Neural crest cell (in vitro differentiated cells): ENCODE data around the gene SCD5. TPM values are rescaled to one million over a fixed set of nuclear protein-coding genes. Genes with fewer than 3 reads are reported as not detected.

ENCODE experiments used
- DNase-seq: peaks from one replicate; pipeline ENCODE4 v3.0.0; 2021; ENCODE audit warnings: low read depth, mixed read lengths, low spot score
- H3K27ac Mint-ChIP-seq: one replicate; pipeline ENCODE4 v1.8.0; 2021; ENCODE audit warnings: mild to moderate bottlenecking, mixed read lengths; ENCODE audit not compliant: unreplicated experiment
- H3K27me3 Mint-ChIP-seq: 2 replicates; pipeline ENCODE4 v1.8.0; 2021; ENCODE audit warnings: low read depth, mild to moderate bottlenecking, mixed read lengths
- H3K36me3 Mint-ChIP-seq: 2 replicates; pipeline ENCODE4 v1.8.0; 2021; ENCODE audit warnings: low read depth, mild to moderate bottlenecking, mixed read lengths
- H3K4me1 Mint-ChIP-seq: 2 replicates; pipeline ENCODE4 v1.8.0; 2021; ENCODE audit warnings: mixed read lengths
- H3K4me3 Mint-ChIP-seq: one replicate; pipeline ENCODE4 v1.8.0; 2021; ENCODE audit warnings: mild to moderate bottlenecking, mixed read lengths
- H3K9me3 Mint-ChIP-seq: 2 replicates; pipeline ENCODE4 v1.8.0; 2021; ENCODE audit warnings: mixed read lengths
- CTCF ChIP-seq: fragments of 200-600 bp; sonication (generic); conservative IDR thresholded peaks from 2 replicates; pipeline ENCODE4 v1.5.0; 2021; ENCODE audit warnings: antibody characterized with exemption, mild to moderate bottlenecking
- total RNA-seq: library from RNA; stranded (reverse); gene quantifications from 2 replicates; pipeline ENCODE4 v1.2.1, GENCODE V29; 2021

SCD5 gene
- total RNA-seq, 1 donor from 2014 or later = 40.7 TPM

- H3K27ac Mint-ChIP-seq = peak overlapping the region; percentile 55
- no peaks in the 10 kb centered on the region for H3K27me3 Mint-ChIP-seq
- H3K9me3 Mint-ChIP-seq = no peaks in the 10 kb centered on the region
- peaks cover 48% of the 10 kb centered on the region for H3K4me1 Mint-ChIP-seq
- no peak for DNase-seq
- no peak for TF ChIP-seq CTCF
- no peaks in the 10 kb centered on the region for H3K36me3 Mint-ChIP-seq
- peak overlapping the region; percentile 59 for H3K4me3 Mint-ChIP-seq
Measured at GRCh38 chr4:82784681-82785610, 13.7 kb downstream of the SCD5 start.

GRCh38 chr4:82782626-82783345, 15.8 kb downstream of the SCD5 start:
- no peak for DNase-seq
- H3K27me3 Mint-ChIP-seq = no peaks in the 10 kb centered on the region
- H3K27ac Mint-ChIP-seq = no peak overlapping the region
- H3K36me3 Mint-ChIP-seq = no peaks in the 10 kb centered on the region
- no peak overlapping the region for H3K4me3 Mint-ChIP-seq
- peaks cover 36% of the 10 kb centered on the region for H3K4me1 Mint-ChIP-seq
- no peak for TF ChIP-seq CTCF
- no peaks in the 10 kb centered on the region for H3K9me3 Mint-ChIP-seq

GRCh38 chr4:82780752-82781231, 17.8 kb downstream of the SCD5 start:
- no peak for TF ChIP-seq CTCF
- Mint-ChIP-seq H3K4me1 (peaks cover 24% of the 10 kb centered on the region), H3K36me3 (no peaks in the 10 kb centered on the region), H3K27me3 (no peaks in the 10 kb centered on the region), H3K9me3 (no peaks in the 10 kb centered on the region), H3K27ac (no peak overlapping the region), H3K4me3 (no peak overlapping the region)
- DNase-seq = no peak

GRCh38 chr4:82780170-82780751, 18.3 kb downstream of the SCD5 start:
- Mint-ChIP-seq H3K4me3 (no peak overlapping the region), H3K27me3 (no peaks in the 10 kb centered on the region), H3K36me3 (no peaks in the 10 kb centered on the region), H3K27ac (no peak overlapping the region), H3K9me3 (no peaks in the 10 kb centered on the region), H3K4me1 (peaks cover 18% of the 10 kb centered on the region)
- DNase-seq = no peak
- TF ChIP-seq CTCF = no peak

GRCh38 chr4:82779032-82779431, 19.6 kb downstream of the SCD5 start:
- Mint-ChIP-seq H3K9me3 (no peaks in the 10 kb centered on the region), H3K4me3 (no peak overlapping the region), H3K27ac (peak overlapping the region; percentile 69), H3K36me3 (no peaks in the 10 kb centered on the region), H3K27me3 (no peaks in the 10 kb centered on the region), H3K4me1 (peaks cover 6% of the 10 kb centered on the region)
- no peak for DNase-seq
- no peak for TF ChIP-seq CTCF
